WTC11 (cell line): ENCODE results near the gene TCF7L2. TPM values are rescaled to one million over a fixed set of nuclear protein-coding genes. Genes with fewer than 3 reads are reported as not detected.

Source experiments
- ATAC-seq: fragments of 200-7000 bp; cut with Tn5 transposase; 2 replicates; pipeline ENCODE4 v1.10.0; 2021; ENCODE audit warnings: mild to moderate bottlenecking, moderate library complexity
- CTCF ChIA-PET: fragments of 300-600 bp; sonication (Branson Sonifier 250); formaldehyde crosslinking; loops from one replicate; lab custom pipeline; 2021; ENCODE audit warnings: antibody characterized with exemption; lab: Charles Lee
- POLR2A ChIA-PET: fragments of 350-600 bp; sonication (Branson Sonifier 250); formaldehyde crosslinking; loops from one replicate; lab custom pipeline; 2021; ENCODE audit warnings: antibody characterized with exemption; lab: Charles Lee
- DNase-seq: peaks from one replicate; pipeline ENCODE4 v3.0.0; 2021; ENCODE audit warnings: low spot score
- H3K27ac Mint-ChIP-seq: 2 replicates; pipeline ENCODE4 v1.8.0; 2021; ENCODE audit warnings: mixed read lengths
- H3K27me3 Mint-ChIP-seq: 2 replicates; pipeline ENCODE4 v1.8.0; 2021; ENCODE audit warnings: low read depth, mild to moderate bottlenecking, moderate library complexity, mixed read lengths
- H3K36me3 Mint-ChIP-seq: 2 replicates; pipeline ENCODE4 v1.8.0; 2021; ENCODE audit warnings: mixed read lengths
- H3K4me1 Mint-ChIP-seq: 2 replicates; pipeline ENCODE4 v1.8.0; 2022; ENCODE audit warnings: mixed read lengths
- H3K4me3 Mint-ChIP-seq: 2 replicates; pipeline ENCODE4 v1.8.0; 2021; ENCODE audit warnings: mild to moderate bottlenecking, moderate library complexity, mixed read lengths
- H3K9me3 Mint-ChIP-seq: 2 replicates; pipeline ENCODE4 v1.8.0; 2021; ENCODE audit warnings: mixed read lengths
- AFF4 ChIP-seq: sonication (generic); formaldehyde crosslinking; IDR thresholded peaks from 2 replicates; pipeline ENCODE4 v1.8.1; 2023; ENCODE audit warnings: mild to moderate bottlenecking, missing genetic modification reagents, borderline replicate concordance
- ATF2 ChIP-seq: sonication (generic); formaldehyde crosslinking; IDR thresholded peaks from 2 replicates; pipeline ENCODE4 v1.8.1; 2022; ENCODE audit warnings: low read depth, missing genetic modification reagents, borderline replicate concordance
- E2F4 ChIP-seq: sonication (generic); formaldehyde crosslinking; IDR thresholded peaks from 2 replicates; pipeline ENCODE4 v1.8.1; 2022; ENCODE audit warnings: low read depth, mild to moderate bottlenecking, moderate library complexity, missing genetic modification reagents, borderline replicate concordance
- ELF4 ChIP-seq: sonication (generic); formaldehyde crosslinking; IDR thresholded peaks from 2 replicates; pipeline ENCODE4 v1.8.1; 2022; ENCODE audit warnings: low read depth, mild to moderate bottlenecking, moderate library complexity, missing genetic modification reagents
- FOXK1 ChIP-seq: sonication (generic); formaldehyde crosslinking; IDR thresholded peaks from 2 replicates; pipeline ENCODE4 v1.8.0; 2022; ENCODE audit warnings: mild to moderate bottlenecking, moderate library complexity, missing genetic modification reagents
- TEAD4 ChIP-seq: sonication (generic); formaldehyde crosslinking; IDR thresholded peaks from 2 replicates; pipeline ENCODE4 v1.8.0; 2022; ENCODE audit warnings: mild to moderate bottlenecking, missing genetic modification reagents
- ZNF232 ChIP-seq: sonication (generic); formaldehyde crosslinking; IDR thresholded peaks from 2 replicates; pipeline ENCODE4 v1.8.0; 2022; ENCODE audit warnings: mild to moderate bottlenecking, missing genetic modification reagents
- ZNF263 ChIP-seq: sonication (generic); formaldehyde crosslinking; IDR thresholded peaks from 2 replicates; pipeline ENCODE4 v1.8.1; 2022; ENCODE audit warnings: low read depth, mild to moderate bottlenecking, moderate library complexity, missing genetic modification reagents
- total RNA-seq: library from RNA; stranded (reverse); gene quantifications from 3 replicates; pipeline ENCODE4 v1.2.3, GENCODE V29; 2021

The TCF7L2 gene
- total RNA-seq, 1 experiment from 2014 or later, result 44.5 TPM

- TF ChIP-seq AFF4 (CRISPR knock-in tag) (0 out of 2 replicates have a peak, but pooled peaks have one; percentile 29), E2F4 (CRISPR knock-in tag) (0 out of 2 replicates have a peak, but pooled peaks have one; percentile 33)
Measured at GRCh38 chr10:112952282-112953173, 2.5 kb downstream of the TCF7L2 start (continued).

GRCh38 chr10:112953174-112954159 is 3.4 kb downstream of the TCF7L2 start:
- DNase-seq (peak; percentile 39), ATAC-seq (no peak)
- no peaks in the 10 kb centered on the region for H3K9me3 Mint-ChIP-seq
- H3K36me3 Mint-ChIP-seq, result peaks cover 16% of the 10 kb centered on the region
- peak overlapping the region; percentile 85 for H3K4me3 Mint-ChIP-seq
- peaks cover 61% of the 10 kb centered on the region for H3K4me1 Mint-ChIP-seq
- CTCF ChIA-PET, result no interaction called here
- peak overlapping the region; percentile 94 for H3K27ac Mint-ChIP-seq
- POLR2A ChIA-PET, result no interaction called here
- no peak for TF ChIP-seq ATF2 (CRISPR knock-in tag)
- no peak for TF ChIP-seq ELF4 (CRISPR knock-in tag)
- 0 out of 2 replicates have a peak, but pooled peaks have one; percentile 19 for TF ChIP-seq TEAD4 (CRISPR knock-in tag)
- no peak for TF ChIP-seq ZNF232 (CRISPR knock-in tag)
- TF ChIP-seq ZNF263 (CRISPR knock-in tag), result no peak
- no peak for TF ChIP-seq AFF4 (CRISPR knock-in tag)
- TF ChIP-seq FOXK1, result no peak
- TF ChIP-seq, all 79 proteins: peak for 1
- no peaks in the 10 kb centered on the region; the same call in 1 of the 2 replicates for H3K27me3 Mint-ChIP-seq
